Adrenal gland (tissue), 5 donors: Measurements from ENCODE around the gene FAM120C.

Experiments
- POLR2A ChIP-seq, 2 donors: fragments of 450-650 bp; IDR thresholded peaks; one replicate each; pipeline ENCODE4 v1.6.1; 2017; ENCODE audit warnings: antibody characterized with exemption in 2 of 2, mild to moderate bottlenecking in 2 of 2, moderate library complexity in 1 of 2
- TF ChIP-seq, protein P1 (sequence below), 6 experiments: fragments of 450-650 bp in 4 of 6; fragments of 200-600 bp in 2 of 6; sonication (generic) in 1 of 6; IDR thresholded peaks; 1 replicate in 5 of 6; 2 replicates in 1 of 6; pipeline versions ENCODE4 v1.5.1 to v1.8.0; 2016 to 2021; ENCODE audit warnings: antibody characterized with exemption in 6 of 6, mild to moderate bottlenecking in 2 of 6, moderate library complexity in 1 of 6
- donor health status: DM: no; HTN: no; CAD: no.

DNA sequence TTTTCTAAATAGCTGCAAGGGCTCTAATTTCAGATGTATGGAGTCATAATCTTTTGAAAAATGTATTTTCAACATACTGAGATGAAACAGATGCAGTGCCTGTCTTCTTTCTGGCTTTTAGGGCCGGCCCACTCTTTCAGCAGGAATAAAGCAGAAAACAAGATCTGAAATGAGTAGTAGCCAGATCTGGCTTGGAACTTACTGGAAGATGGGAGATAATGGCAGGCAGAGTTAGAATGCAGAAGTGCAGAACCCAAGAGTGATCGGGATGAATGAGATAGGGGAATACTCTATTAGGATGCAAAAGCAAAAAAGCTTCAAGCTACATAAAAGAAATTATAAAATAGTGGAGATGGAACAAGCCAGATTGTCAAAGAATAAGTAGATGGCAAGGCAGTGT lies 1.4 kb upstream of the FAM120C start:
- TF ChIP-seq, protein P1, sequence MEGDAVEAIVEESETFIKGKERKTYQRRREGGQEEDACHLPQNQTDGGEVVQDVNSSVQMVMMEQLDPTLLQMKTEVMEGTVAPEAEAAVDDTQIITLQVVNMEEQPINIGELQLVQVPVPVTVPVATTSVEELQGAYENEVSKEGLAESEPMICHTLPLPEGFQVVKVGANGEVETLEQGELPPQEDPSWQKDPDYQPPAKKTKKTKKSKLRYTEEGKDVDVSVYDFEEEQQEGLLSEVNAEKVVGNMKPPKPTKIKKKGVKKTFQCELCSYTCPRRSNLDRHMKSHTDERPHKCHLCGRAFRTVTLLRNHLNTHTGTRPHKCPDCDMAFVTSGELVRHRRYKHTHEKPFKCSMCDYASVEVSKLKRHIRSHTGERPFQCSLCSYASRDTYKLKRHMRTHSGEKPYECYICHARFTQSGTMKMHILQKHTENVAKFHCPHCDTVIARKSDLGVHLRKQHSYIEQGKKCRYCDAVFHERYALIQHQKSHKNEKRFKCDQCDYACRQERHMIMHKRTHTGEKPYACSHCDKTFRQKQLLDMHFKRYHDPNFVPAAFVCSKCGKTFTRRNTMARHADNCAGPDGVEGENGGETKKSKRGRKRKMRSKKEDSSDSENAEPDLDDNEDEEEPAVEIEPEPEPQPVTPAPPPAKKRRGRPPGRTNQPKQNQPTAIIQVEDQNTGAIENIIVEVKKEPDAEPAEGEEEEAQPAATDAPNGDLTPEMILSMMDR (IDR thresholded peaks at IDR 0.05): no peak
- no peak for TF ChIP-seq POLR2A (IDR thresholded peaks at IDR 0.05)
